Renal cortex interstitium (tissue), 11 donors: ENCODE measurements around the gene AAK1. TPM values are rescaled to one million over a fixed set of nuclear protein-coding genes. Genes with fewer than 3 reads are reported as not detected.
"Not testable (repeated sequence)": the region's sequence is repeated elsewhere in the genome, so short reads cannot be mapped to it uniquely, and the experiment has no call there.

Experiments used
- DNase-seq, 11 donors: peaks; one replicate each; pipeline ENCODE4 v3.0.0-alpha.2; 2013; ENCODE audit warnings: low read depth in 9 of 11, low spot score in 4 of 11; ENCODE audit errors: extremely low read depth in 1 of 11
- polyA plus RNA-seq, 3 donors: library from polyadenylated mRNA; unstranded; fragments of 120-200 nt; gene quantifications; one replicate each; pipeline ENCODE4 v1.2.1, GENCODE V29; 2013; ENCODE audit not compliant: insufficient read length in 3 of 3

The AAK1 gene
- polyA plus RNA-seq, 3 donors, result 20.7 to 26.6 (median 23.2) TPM

DNA sequence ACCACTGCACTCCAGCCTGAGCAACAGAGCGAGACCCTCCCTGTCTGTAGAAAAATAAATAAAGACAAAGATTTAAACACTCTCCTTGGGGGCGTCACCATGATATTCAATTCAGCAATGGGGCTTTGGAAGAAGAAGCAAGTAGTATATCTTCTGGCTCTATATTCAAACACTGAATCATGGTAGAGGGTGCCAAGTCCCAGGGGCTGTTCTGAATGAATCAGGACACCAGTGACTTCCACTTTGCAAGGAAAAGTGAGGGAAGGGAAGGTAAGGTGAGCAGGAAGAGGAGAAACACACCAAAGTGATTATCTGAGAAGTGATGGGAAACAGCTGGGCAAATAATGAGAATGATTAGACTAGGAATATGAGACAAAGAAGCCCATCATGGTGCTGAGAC is 80.5 kb downstream of the AAK1 start:
- no peak for DNase-seq

DNA sequence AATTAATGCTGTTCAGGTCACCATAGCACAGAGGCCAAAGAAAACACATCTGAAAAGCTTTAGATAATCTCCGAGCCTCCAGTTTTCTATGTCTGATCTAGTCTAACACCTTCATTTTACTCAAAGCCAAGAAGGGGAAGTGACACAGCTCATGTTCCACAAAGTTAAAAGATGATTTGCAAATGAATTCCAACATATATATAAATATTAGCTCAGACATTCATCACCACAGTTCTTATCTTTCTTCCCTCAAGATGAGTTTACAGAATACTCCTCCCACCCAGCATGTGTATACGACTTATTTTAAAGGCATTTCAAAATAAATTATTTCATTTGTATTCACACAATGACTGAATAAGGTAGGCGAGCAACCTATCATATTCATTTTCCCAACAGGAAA is 82.4 kb downstream of the AAK1 start:
- no peak for DNase-seq

GRCh38 chr2:69560147-69560482 is 83.4 kb downstream of the AAK1 start:
- no peak for DNase-seq

DNA sequence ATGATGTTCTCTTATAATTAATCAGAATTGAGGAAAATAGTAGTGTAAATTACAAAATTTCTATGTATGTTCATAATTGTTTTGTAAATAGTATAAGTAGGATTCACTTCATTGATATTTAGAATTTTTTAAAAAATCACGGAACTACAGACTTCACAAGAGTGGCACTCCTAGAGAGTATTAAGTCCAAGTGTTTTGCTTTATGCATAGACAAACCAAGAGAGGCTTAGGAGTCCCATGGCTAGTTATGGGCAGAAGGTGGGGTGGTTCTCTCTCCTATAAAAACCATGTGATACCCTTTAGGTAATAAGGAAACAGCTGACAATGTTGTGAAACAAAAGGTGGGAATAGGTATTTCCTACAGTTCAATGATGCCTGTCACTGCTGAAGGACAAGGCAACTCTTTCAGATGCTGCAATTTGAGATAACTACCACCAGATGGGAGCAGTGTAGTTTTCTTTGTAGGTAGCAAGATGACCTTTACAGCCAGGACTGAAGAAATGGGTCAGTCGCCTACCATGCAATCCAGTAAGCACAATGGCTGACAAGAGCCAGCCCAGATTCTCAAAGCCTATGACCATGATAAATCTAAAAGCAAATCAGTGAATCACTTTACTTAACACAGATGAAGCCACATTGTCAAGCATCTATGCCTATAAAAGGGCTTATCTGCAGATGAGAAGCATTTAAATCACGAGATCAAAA is 83.9 kb downstream of the AAK1 start:
- no peak for DNase-seq

DNA sequence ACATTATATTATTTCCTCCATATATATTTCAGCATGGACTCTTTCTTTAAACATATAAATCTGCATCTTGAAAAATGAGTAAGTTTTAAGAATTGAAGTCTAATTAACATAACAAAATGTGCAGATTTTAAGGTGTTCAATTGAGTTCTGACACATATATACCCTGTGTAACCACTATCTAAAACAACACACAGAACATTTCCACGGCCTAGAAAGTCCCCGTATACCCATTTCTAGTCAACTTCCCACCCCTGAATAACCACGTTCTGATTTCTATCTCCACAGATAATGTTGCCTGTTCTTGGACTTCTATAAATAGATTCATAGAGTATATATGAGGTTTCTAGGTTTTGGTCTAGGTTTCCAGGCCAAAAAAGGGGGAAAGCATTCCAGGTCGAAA is 87.5 kb downstream of the AAK1 start:
- DNase-seq, result no peak

- no peak for DNase-seq
These were observed 88.6 kb downstream of the AAK1 start for GRCh38 chr2:69554981-69555380.

DNA sequence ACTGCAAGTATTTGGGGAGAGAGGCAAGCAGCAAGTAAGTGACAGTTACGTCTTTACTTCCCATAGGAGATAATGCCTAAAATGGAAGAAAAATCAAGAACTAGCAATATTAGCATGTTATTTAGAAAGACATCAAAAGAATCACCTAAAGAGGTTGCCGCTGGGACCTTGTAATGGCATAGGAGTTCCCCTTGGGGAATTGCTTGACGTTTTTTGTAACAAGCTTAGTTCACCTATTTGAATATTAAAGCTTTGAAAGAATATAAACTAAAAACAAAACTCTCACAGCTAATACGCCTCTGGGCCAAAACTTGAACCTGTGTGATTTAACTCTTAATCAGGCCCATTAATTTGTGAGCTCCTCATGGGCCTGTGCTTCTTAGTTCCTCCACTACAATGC is 89.0 kb downstream of the AAK1 start:
- DNase-seq, result no peak

DNA sequence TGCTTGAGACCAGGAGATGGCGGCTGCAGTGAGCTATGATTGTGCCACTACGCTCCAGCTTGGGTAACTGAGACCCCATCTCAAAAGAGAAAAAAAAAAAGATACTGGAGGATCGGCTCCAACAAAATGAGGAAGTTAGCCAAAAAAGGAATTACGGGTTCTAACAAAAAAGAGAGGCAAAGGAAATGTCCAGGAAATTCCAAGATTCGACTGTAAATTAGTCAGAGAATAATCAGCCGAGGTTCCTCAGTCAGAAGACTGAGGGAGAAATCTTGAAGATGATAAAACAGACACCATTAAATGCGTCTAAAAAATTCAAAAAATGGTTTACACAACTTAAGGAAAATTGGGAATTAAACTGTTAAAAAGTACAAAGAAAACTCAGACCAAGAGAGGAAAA is 89.5 kb downstream of the AAK1 start:
- DNase-seq, result no peak

- not testable (repeated sequence) for DNase-seq
These were observed 93.0 kb downstream of the AAK1 start for GRCh38 chr2:69550511-69550910.

- no peak for DNase-seq
These were observed 94.1 kb downstream of the AAK1 start for GRCh38 chr2:69549421-69549820.

GRCh38 chr2:69547984-69548715 is 95.4 kb downstream of the AAK1 start:
- no peak for DNase-seq

DNA sequence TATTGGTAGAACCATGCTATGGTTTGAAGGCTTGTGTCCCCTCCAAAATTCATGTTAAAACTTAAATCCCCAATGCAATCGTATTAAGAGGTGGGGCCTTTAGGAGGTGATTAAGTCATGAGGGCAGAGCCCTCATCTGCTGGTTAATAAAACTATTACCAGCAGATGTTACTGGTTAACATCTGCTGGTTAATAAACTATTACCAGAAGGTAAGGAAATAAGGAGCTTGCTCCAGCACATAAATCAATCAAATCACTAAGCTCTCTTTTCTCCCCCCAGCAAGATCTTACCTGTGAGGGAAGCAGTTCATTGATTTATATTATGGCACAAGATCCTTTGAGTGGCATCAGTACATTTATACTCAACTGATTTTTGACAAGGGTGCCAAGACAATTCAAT is 96.9 kb downstream of the AAK1 start:
- no peak for DNase-seq

DNA sequence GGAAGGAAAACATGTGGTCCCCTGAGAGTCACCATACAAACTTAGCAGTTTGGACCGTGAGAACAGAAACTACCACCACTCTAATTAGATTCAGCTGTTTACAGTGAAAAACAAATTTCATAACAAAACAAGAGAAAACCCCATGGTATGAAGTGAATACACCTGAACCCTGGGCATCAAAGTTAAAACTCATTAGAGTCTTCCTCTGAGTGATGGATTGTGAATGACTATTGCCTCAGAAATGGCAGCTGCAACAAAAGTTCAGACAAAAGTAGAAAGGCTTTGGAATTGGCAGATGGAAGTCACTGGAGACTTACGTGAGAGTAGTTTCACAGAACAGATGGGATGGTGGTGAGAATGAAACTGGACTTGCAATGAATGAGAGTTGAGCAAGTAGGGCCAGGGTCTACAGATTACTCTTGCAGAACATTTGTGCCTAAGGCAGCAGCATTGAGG is 98.0 kb downstream of the AAK1 start:
- DNase-seq, result no peak

DNA sequence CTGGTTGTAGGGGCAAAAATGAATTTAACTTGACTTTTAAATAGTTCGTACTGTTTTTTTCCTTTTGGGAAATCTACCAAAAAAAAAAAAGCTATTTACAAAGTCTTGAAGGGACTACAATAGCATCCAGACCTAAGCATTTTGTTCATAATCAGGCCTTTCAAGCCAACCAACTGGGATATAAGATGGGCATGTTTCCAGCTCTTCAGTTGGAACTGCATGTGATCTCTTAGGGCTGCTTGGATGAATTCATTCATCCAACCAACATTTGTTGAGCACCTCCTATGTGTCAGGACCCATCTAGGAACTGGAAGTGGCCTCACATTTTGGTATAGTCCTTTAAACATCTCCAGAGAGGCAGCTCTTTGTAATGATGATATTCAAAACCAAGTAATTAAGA is 98.6 kb downstream of the AAK1 start:
- no peak for DNase-seq

GRCh38 chr2:69539549-69539908 is 104.0 kb downstream of the AAK1 start:
- no peak for DNase-seq

DNA sequence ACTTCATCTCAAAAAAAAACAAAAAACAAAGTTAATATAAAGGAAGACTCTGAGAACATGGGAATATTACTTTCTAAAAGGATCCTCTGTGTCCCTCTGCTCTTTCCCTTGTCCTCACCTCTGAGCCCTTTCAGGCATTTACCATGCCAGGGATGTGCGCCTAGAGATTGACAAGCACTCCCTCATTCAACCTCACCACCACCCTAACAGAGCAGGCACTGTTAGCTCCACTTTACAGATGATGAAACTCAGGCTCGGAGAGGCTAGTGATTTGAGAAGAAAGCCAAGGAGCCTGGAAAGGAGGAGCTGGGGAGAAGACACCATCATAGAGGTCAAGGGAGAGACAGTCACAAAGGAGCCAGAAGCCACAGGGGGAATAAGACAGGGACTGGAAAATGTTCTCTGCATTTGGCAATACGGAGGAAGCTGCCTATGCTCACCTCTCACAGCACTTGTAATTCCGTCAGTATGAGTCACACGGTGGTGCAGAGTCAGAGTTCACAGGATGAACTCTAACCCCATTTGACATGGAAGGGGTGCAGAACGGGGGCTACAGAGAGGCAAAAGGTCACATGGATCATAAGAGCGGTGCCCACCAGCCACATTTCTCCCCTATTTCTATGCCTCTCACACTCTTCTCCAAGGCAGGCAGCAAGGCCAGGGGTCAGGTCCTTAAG is 104.5 kb downstream of the AAK1 start:
- DNase-seq, result no peak

DNA sequence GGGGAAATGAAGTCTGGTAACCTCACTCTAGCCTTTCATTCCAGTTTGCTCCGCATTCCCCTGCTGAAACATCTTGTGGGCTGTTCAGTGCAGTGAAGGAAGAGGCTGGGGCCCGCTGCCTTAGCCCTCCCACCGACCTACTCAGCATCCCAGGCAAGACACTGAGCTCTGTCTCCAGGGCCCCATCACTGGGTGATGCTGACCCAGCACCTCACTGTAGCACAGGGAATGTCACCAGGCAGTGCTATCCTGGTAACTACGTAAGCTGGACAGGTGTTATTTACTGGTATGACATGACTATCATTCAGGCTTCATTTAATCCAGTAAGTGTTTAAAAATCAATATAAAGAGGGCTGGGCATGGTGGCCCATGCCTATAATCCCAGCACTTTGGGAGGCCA is 105.3 kb downstream of the AAK1 start:
- DNase-seq, result no peak

DNA sequence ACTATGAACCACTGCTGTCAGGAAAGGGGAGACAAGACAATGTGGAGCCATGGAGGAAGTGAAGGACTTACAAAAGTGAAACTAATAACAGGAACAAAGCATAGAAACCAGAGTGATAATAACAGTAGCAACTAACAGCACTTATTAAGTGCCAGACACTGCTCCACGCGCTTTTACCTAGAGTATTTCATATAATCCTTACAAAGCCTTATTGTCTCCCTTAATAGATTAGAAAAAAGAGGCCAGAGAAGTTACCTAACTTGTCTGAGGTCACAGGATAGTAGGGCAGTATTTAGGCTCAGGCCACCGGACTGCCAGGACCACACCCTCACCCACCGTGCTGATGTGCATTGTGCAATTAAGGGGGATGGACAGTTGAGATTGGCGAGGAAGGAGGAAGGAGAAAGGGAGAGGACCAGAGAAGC is 107.7 kb downstream of the AAK1 start:
- no peak for DNase-seq

GRCh38 chr2:69531186-69531585 is 112.4 kb downstream of the AAK1 start:
- no peak for DNase-seq

GRCh38 chr2:69529480-69529879 is 114.1 kb downstream of the AAK1 start:
- no peak for DNase-seq
